Measurements from ENCODE around the gene MAP3K5. TPM values are rescaled to one million over a fixed set of nuclear protein-coding genes. Genes with fewer than 3 reads are reported as not detected.

The MAP3K5 gene
- total RNA-seq, 4 donors from 2014 or later = 19.4 to 36.1 (median 21.1) TPM

GRCh38 chr6:136775081-136775480 is 17.2 kb downstream of the MAP3K5 start:
- WGBS = 82% methylated on average over 3 of the region's 3 CpGs
- H3K27ac ChIP-seq = no peak overlapping the region
- no peaks in the 10 kb centered on the region for H3K27me3 ChIP-seq
- H3K4me1 ChIP-seq = peaks cover 21% of the 10 kb centered on the region
- H3K4me3 ChIP-seq = no peak overlapping the region
- no peaks in the 10 kb centered on the region for H3K36me3 ChIP-seq
- no peak for DNase-seq (ENCODE audit: low spot score in 2 of 2)
- H3K9me3 ChIP-seq = no peaks in the 10 kb centered on the region
- TF ChIP-seq EP300 (IDR thresholded peaks at IDR 0.05) = no peak
- TF ChIP-seq CTCF (IDR thresholded peaks at IDR 0.05) = no peak
- no peak for TF ChIP-seq POLR2AphosphoS5 (IDR thresholded peaks at IDR 0.05)
- TF ChIP-seq POLR2A (IDR thresholded peaks at IDR 0.05) = no peak

GRCh38 chr6:136774228-136775041 is 17.8 kb downstream of the MAP3K5 start:
- 68% methylated on average over 6 of the region's 6 CpGs for WGBS
- peaks cover 21% of the 10 kb centered on the region for H3K4me1 ChIP-seq
- H3K36me3 ChIP-seq = no peaks in the 10 kb centered on the region

GRCh38 chr6:136773473-136773796 is 18.8 kb downstream of the MAP3K5 start:
- H3K27me3 ChIP-seq = no peaks in the 10 kb centered on the region
- 97% methylated on average over 4 of the region's 4 CpGs for WGBS
- no peaks in the 10 kb centered on the region for H3K36me3 ChIP-seq
- no peaks in the 10 kb centered on the region for H3K9me3 ChIP-seq
- no peak for DNase-seq (ENCODE audit: low spot score in 2 of 2)
- no peak overlapping the region for H3K4me3 ChIP-seq
- H3K4me1 ChIP-seq = peaks cover 21% of the 10 kb centered on the region
- TF ChIP-seq POLR2AphosphoS5 (IDR thresholded peaks at IDR 0.05) (no peak), CTCF (IDR thresholded peaks at IDR 0.05) (no peak)
- no peak overlapping the region for H3K27ac ChIP-seq

More at GRCh38 chr6:136774228-136775041, 17.8 kb downstream of the MAP3K5 start:
- TF ChIP-seq EP300 (IDR thresholded peaks at IDR 0.05) = no peak
- no peak for TF ChIP-seq CTCF (IDR thresholded peaks at IDR 0.05)
- no peak for TF ChIP-seq POLR2A (IDR thresholded peaks at IDR 0.05)
- TF ChIP-seq POLR2AphosphoS5 (IDR thresholded peaks at IDR 0.05) = no peak
- no peak for DNase-seq (ENCODE audit: low spot score in 2 of 2)
- Histone ChIP-seq H3K4me3 (no peak overlapping the region), H3K27ac (no peak overlapping the region), H3K9me3 (no peaks in the 10 kb centered on the region), H3K27me3 (no peaks in the 10 kb centered on the region)

GRCh38 chr6:136772685-136773472 is 19.4 kb downstream of the MAP3K5 start:
- no peaks in the 10 kb centered on the region for H3K36me3 ChIP-seq
- H3K9me3 ChIP-seq = no peaks in the 10 kb centered on the region
- no peak overlapping the region for H3K27ac ChIP-seq
- H3K27me3 ChIP-seq = no peaks in the 10 kb centered on the region
- no peak overlapping the region for H3K4me3 ChIP-seq
- no peak for DNase-seq (ENCODE audit: low spot score in 2 of 2)
- peaks cover 22% of the 10 kb centered on the region for H3K4me1 ChIP-seq
- TF ChIP-seq CTCF (IDR thresholded peaks at IDR 0.05) (no peak), POLR2AphosphoS5 (IDR thresholded peaks at IDR 0.05) (no peak), EP300 (IDR thresholded peaks at IDR 0.05) (no peak), POLR2A (IDR thresholded peaks at IDR 0.05) (no peak)
- 78% methylated on average over 6 of the region's 6 CpGs for WGBS

GRCh38 chr6:136771306-136771705 is 21.0 kb downstream of the MAP3K5 start:
- no peak for DNase-seq (ENCODE audit: low spot score in 2 of 2)
- no peak overlapping the region for H3K4me3 ChIP-seq
- no peaks in the 10 kb centered on the region for H3K36me3 ChIP-seq
- WGBS = 63% methylated on average over 2 of the region's 2 CpGs
- H3K4me1 ChIP-seq = peaks cover 31% of the 10 kb centered on the region
- no peaks in the 10 kb centered on the region for H3K27me3 ChIP-seq
- H3K27ac ChIP-seq = no peak overlapping the region
- no peaks in the 10 kb centered on the region for H3K9me3 ChIP-seq
- TF ChIP-seq POLR2A (IDR thresholded peaks at IDR 0.05) = no peak
- no peak for TF ChIP-seq CTCF (IDR thresholded peaks at IDR 0.05)
- TF ChIP-seq EP300 (IDR thresholded peaks at IDR 0.05) = no peak
- TF ChIP-seq POLR2AphosphoS5 (IDR thresholded peaks at IDR 0.05) = no peak

Measured in suprapubic skin (tissue), 4 donors.